ENCODE data around the gene SEMA3B.
"Not testable (repeated sequence)": the region's sequence is repeated elsewhere in the genome, so short reads cannot be mapped to it uniquely, and the experiment has no call there.

The SEMA3B gene

DNA sequence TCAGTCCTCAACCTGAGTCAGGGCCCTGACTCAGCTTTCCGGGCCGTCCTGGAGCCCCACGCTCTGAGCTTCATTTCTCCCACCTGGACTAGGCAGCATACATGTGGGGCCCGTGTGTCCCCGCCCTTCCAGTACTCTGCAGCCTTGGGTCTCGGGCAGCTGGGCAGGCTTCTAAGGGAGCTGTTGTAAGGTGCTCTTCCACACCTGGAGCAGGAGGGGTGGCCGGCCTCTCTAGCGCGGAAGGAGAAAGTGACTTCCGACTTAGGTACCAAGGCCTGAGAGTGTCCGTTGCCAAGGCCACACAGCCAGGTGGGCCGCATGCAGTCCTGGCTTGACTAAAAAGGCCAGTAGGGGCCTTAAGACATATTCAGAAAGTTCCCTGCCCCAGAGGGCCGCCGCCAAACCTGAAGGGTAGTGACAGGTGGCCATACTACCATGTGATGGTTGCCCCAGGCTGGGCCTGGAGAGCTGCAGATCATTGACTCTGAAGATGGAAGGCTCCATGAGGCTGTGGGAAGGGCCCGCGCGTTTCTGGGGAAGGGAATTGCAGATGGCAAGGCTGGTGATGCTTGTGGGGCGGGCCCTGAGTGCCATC, 9.4 kb upstream of the SEMA3B start:
- Histone ChIP-seq H3K27ac (ENCODE audit: low read depth, low read length) (peak overlapping the region; percentile 40; the same call in 1 of the 2 replicates), H3K27me3 (ENCODE audit: insufficient read depth, low read length) (no peaks in the 10 kb centered on the region), H3K79me2 (ENCODE audit: control insufficient read depth, insufficient read depth, low read length, unreplicated experiment) (peaks cover 13% of the 10 kb centered on the region), H3K4me3 (ENCODE audit: low read depth, low read length) (no peak overlapping the region), H3K4me1 (ENCODE audit: control insufficient read depth, insufficient read depth, low read length, unreplicated experiment) (peaks cover 36% of the 10 kb centered on the region), H2AFZ (ENCODE audit: low read length, unreplicated experiment) (no peak overlapping the region), H3K36me3 (ENCODE audit: insufficient read depth, low read length) (peaks cover 10% of the 10 kb centered on the region)

DNA sequence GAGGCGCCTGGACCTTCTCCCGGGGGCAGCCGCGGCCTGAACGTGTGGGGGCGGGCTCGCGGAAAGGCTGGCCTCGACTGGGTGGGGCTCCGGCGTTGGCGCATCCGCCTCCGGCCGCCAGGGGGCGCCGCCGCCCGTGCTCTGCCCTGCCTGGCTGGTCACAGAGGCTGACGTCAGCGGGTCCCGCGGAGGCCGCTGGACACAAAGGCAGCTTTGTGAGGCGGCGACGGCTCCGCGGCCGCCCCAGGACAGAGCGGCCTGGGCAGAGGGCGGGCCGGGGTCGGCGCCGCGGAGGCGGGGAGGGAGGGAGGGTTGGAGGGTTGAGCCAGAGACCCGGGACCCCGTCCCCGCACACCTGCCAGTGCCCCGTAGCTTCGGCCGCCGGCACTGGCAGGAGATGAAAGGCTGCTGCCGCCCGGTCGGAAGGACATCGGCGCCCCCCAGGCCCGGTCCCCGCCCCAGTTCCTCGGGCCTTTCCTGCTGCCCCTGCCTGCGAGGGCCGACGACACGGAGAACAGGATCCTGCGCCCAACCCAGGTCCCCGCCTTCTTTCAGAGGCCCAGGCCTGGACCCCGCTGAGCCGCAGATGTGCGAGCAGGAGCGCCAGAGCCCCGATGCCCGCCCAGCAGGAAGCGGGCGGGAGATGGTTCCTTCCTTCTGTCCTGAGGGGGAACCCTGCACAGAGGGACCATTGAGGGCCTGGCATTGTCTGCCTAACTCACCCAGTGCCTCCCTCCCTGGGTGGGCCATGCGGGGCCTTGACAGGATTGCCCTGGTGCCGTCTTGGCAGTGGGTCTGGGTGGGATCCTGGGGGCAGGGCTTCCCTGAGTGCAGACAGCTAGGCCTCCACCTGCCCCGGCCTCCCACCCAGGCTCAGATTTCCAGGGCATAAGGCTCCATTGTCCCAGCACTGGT, 8.7 kb upstream of the SEMA3B start:
- H2AFZ ChIP-seq (ENCODE audit: low read length, unreplicated experiment) = peak overlapping the region; percentile 17
- no peaks in the 10 kb centered on the region for H3K27me3 ChIP-seq (ENCODE audit: insufficient read depth, low read length)
- peaks cover 36% of the 10 kb centered on the region for H3K4me1 ChIP-seq (ENCODE audit: control insufficient read depth, insufficient read depth, low read length, unreplicated experiment)
- peak overlapping the region; percentile 61 for H3K27ac ChIP-seq (ENCODE audit: low read depth, low read length)
- H3K36me3 ChIP-seq (ENCODE audit: insufficient read depth, low read length) = peaks cover 10% of the 10 kb centered on the region
- H3K4me3 ChIP-seq (ENCODE audit: low read depth, low read length) = peak overlapping the region; percentile 74
- peaks cover 7% of the 10 kb centered on the region for H3K79me2 ChIP-seq (ENCODE audit: control insufficient read depth, insufficient read depth, low read length, unreplicated experiment)

DNA sequence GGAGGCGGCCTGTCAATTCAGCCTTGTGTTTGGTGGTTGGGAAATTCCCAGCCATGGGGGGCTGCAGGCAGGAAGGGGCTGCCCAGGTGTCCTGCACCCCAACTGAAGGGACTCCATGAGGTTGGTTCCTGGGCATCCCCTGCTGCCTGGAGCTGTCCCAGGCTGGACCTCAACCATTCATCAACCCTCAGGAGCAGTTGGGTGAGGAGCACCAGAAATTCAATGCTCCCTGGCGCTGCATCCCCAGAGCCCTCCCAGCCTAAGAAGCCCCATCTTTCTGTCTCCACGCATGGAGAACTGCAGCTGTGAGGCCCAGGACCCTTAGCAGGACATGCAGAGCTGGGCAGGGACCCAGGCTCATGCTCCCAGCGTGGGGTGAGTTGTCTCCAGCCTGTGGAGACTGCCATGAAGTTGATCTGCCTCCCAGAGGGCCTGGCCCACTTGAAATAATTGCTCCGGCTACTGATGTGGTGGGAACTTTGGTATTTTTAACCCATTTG, 8.0 kb upstream of the SEMA3B start:
- Histone ChIP-seq H3K79me2 (ENCODE audit: control insufficient read depth, insufficient read depth, low read length, unreplicated experiment) (peaks cover 4% of the 10 kb centered on the region), H3K36me3 (ENCODE audit: insufficient read depth, low read length) (peaks cover 10% of the 10 kb centered on the region), H3K27me3 (ENCODE audit: insufficient read depth, low read length) (no peaks in the 10 kb centered on the region), H3K4me1 (ENCODE audit: control insufficient read depth, insufficient read depth, low read length, unreplicated experiment) (peaks cover 35% of the 10 kb centered on the region), H2AFZ (ENCODE audit: low read length, unreplicated experiment) (no peak overlapping the region), H3K4me3 (ENCODE audit: low read depth, low read length) (peak overlapping the region; percentile 74), H3K27ac (ENCODE audit: low read depth, low read length) (no peak overlapping the region)

DNA sequence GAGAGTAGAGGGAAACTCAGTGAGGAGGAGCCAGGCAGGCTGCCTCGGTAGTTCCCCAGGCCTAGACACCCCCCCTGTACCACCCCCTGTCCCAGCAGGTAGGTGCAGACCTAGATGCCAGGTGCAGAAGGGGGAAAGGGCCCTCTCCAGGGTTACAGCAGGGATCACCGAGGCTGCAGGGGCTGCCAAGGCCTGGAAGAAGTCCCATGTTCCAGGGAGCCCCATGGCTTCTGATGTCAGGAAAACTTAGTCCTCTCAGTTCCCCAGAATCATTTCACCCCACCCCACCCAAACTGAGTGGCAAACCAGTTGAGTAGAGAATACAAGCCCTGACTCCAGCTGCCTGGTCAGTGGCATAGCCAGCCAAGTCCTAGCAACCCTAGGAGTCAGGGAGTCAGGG, 7.4 kb upstream of the SEMA3B start:
- no peak overlapping the region for H3K4me3 ChIP-seq (ENCODE audit: low read depth, low read length)

DNA sequence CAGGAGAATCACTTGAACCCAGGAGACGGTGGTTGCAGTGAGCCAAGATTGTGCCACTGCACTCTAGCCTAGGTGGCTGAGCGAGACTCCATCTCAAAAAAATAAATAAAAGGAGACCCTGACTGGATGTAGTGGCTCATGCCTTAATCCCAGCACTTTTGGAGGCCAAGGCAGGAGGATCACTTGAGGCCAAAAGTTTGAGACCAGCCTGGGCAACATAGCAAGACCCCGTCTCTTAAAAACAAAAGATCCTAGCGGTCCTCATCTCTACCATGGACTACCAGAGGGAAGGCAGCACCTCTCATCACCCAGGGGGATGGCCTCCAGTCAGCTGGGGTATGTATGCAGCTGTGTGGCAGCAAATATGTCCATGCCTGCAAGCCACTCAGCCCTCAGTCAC, 6.7 kb upstream of the SEMA3B start:
- not testable (repeated sequence) for H3K36me3 ChIP-seq (ENCODE audit: insufficient read depth, low read length); H2AFZ ChIP-seq (ENCODE audit: low read length, unreplicated experiment); H3K4me3 ChIP-seq (ENCODE audit: low read depth, low read length); H3K27ac ChIP-seq (ENCODE audit: low read depth, low read length); H3K27me3 ChIP-seq (ENCODE audit: insufficient read depth, low read length); H3K79me2 ChIP-seq (ENCODE audit: control insufficient read depth, insufficient read depth, low read length, unreplicated experiment)
- H3K4me1 ChIP-seq (ENCODE audit: control insufficient read depth, insufficient read depth, low read length, unreplicated experiment) = peaks cover 35% of the 10 kb centered on the region

More for the DNA sequence above, 7.4 kb upstream of the SEMA3B start:
- Histone ChIP-seq H3K36me3 (ENCODE audit: insufficient read depth, low read length) (peaks cover 9% of the 10 kb centered on the region), H3K27me3 (ENCODE audit: insufficient read depth, low read length) (no peaks in the 10 kb centered on the region), H3K79me2 (ENCODE audit: control insufficient read depth, insufficient read depth, low read length, unreplicated experiment) (peaks cover 4% of the 10 kb centered on the region), H3K27ac (ENCODE audit: low read depth, low read length) (no peak overlapping the region), H2AFZ (ENCODE audit: low read length, unreplicated experiment) (no peak overlapping the region), H3K4me1 (ENCODE audit: control insufficient read depth, insufficient read depth, low read length, unreplicated experiment) (peaks cover 35% of the 10 kb centered on the region)

DNA sequence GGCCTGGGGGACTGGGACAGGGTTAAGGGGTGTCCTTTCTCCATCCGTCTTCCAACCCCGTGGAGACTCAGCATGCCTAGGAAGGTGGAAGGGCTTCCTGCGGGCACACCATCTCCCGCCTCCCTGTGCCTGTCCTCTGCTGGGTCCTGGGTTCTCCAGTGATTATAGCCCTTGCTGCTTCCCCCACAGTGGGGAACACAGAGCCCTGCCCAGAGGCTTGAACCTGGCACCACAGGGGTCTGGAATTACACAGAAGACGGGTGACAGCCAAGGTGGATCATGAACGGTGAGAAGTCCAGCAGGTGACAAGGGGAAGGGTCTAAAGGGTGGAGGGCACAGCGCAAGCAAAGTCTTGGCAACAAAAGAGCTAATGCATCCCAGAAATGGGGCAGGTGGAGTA, 6.2 kb upstream of the SEMA3B start:
- H2AFZ ChIP-seq (ENCODE audit: low read length, unreplicated experiment) = no peak overlapping the region
- no peaks in the 10 kb centered on the region for H3K79me2 ChIP-seq (ENCODE audit: control insufficient read depth, insufficient read depth, low read length, unreplicated experiment)
- H3K4me1 ChIP-seq (ENCODE audit: control insufficient read depth, insufficient read depth, low read length, unreplicated experiment) = peaks cover 35% of the 10 kb centered on the region
- no peaks in the 10 kb centered on the region for H3K36me3 ChIP-seq (ENCODE audit: insufficient read depth, low read length)
- no peaks in the 10 kb centered on the region for H3K27me3 ChIP-seq (ENCODE audit: insufficient read depth, low read length)
- H3K27ac ChIP-seq (ENCODE audit: low read depth, low read length) = no peak overlapping the region
- no peak overlapping the region for H3K4me3 ChIP-seq (ENCODE audit: low read depth, low read length)

DNA sequence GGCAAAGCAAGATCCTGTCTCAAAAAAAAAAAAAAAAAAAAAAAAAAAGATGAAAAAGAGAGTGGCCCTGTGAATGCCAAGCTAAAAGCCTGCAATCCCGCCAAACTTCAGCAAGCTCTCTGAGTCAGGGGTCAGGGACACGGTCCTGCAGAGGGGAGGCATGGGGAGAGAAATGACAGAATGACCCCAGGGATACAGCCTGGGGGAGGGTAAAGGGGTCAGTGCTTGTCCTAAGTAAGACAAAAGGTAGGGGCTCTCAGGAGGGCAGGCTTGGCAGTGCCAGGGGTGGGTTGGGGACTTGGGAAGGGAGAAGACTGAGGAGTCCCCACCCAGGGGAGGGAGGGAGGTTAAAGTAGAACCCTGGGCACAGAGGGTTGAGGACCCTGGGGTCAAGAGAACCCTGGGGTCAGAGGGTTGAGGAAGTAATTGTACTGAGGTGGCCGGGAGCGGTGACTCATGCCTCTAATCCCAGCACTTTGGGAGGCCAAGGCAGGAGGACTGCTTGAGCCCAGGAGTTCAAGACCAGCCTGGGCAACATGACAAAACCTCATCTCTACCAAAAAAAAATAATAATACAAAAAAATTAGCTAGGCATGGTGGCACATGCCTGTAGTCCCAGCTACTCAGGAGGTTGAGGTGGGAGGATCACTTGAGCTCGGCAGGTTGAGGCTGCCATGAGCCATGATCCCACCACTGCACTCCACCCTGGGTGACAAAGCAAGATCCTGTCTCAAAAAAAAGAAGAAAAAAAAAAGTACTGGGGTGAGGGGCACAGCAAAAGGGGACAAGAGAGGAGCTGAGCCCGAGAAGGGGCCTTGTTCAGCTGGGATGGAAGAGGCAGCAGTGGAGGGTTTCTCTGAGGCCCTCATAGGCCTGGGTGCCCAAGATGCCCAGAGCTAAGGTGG, 5.2 kb upstream of the SEMA3B start:
- H3K27ac ChIP-seq (ENCODE audit: low read depth, low read length) = peak overlapping the region; percentile 36; the same call in 1 of the 2 replicates
- no peak overlapping the region for H3K4me3 ChIP-seq (ENCODE audit: low read depth, low read length)
- H3K36me3 ChIP-seq (ENCODE audit: insufficient read depth, low read length) = no peaks in the 10 kb centered on the region
- peaks cover 39% of the 10 kb centered on the region for H3K4me1 ChIP-seq (ENCODE audit: control insufficient read depth, insufficient read depth, low read length, unreplicated experiment)
- H2AFZ ChIP-seq (ENCODE audit: low read length, unreplicated experiment) = no peak overlapping the region
- H3K27me3 ChIP-seq (ENCODE audit: insufficient read depth, low read length) = no peaks in the 10 kb centered on the region
- no peaks in the 10 kb centered on the region for H3K79me2 ChIP-seq (ENCODE audit: control insufficient read depth, insufficient read depth, low read length, unreplicated experiment)

DNA sequence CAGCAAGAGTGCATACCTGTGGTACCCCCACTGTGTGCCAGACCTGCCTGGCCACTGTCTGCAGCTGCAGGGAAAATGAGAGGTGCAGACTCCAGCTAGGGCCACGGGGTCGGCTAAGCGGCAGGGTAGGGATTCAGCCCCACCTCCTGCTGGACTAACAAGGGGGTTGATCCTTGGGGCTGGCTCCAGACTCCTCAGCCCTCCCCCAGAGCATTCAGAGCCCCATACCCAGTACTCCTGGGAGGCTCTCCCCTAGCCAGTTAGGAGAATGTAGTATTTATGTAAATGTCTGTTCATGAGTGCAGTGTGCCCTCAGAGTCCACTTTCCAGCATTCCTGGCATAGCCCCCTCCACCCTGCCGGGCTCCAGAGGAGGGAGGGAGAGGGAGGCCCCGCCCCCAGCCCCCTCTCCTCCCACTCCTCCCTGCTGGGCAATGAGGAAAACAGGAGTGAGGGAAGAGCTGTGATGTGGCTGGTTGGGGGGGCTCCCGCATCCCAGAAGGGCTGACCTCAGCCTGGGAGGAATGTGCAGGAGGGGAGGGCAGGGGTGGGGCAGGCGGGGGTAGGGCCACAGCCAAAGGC, 4.5 kb upstream of the SEMA3B start:
- Histone ChIP-seq H3K4me3 (ENCODE audit: low read depth, low read length) (no peak overlapping the region), H3K79me2 (ENCODE audit: control insufficient read depth, insufficient read depth, low read length, unreplicated experiment) (no peaks in the 10 kb centered on the region), H3K4me1 (ENCODE audit: control insufficient read depth, insufficient read depth, low read length, unreplicated experiment) (peaks cover 45% of the 10 kb centered on the region), H2AFZ (ENCODE audit: low read length, unreplicated experiment) (no peak overlapping the region), H3K36me3 (ENCODE audit: insufficient read depth, low read length) (no peaks in the 10 kb centered on the region), H3K27me3 (ENCODE audit: insufficient read depth, low read length) (no peaks in the 10 kb centered on the region), H3K27ac (ENCODE audit: low read depth, low read length) (no peak overlapping the region)

DNA sequence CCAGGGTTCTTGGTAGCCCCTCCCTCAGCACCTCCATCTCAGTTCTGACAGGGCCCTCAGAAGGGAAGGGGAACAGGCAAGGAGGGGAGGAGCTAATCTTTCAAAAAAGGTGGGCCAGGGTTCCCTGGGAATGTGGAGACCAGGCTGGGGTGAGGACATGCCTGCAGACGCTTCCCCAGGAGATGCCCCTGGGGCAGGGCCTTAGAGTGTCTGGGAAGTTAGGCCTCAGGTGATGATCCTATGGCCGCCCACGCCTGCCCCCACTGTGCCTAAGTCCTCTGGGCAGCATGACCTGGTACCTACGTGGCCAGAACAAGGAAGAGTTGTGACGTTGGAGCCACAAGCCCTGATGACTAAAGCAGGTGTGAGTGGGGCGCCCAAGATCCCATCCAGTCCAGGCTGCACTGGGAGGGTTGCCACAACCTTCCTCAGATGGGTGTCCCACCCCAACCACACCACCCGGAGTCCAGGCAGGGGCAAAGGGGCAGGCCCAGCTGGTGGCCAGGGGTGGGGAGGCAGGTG, 3.9 kb upstream of the SEMA3B start:
- H3K4me1 ChIP-seq (ENCODE audit: control insufficient read depth, insufficient read depth, low read length, unreplicated experiment) = peaks cover 46% of the 10 kb centered on the region
- H3K27ac ChIP-seq (ENCODE audit: low read depth, low read length) = no peak overlapping the region
- no peaks in the 10 kb centered on the region for H3K79me2 ChIP-seq (ENCODE audit: control insufficient read depth, insufficient read depth, low read length, unreplicated experiment)
- H2AFZ ChIP-seq (ENCODE audit: low read length, unreplicated experiment) = no peak overlapping the region
- no peaks in the 10 kb centered on the region for H3K36me3 ChIP-seq (ENCODE audit: insufficient read depth, low read length)
- no peaks in the 10 kb centered on the region for H3K27me3 ChIP-seq (ENCODE audit: insufficient read depth, low read length)
- no peak overlapping the region for H3K4me3 ChIP-seq (ENCODE audit: low read depth, low read length)

DNA sequence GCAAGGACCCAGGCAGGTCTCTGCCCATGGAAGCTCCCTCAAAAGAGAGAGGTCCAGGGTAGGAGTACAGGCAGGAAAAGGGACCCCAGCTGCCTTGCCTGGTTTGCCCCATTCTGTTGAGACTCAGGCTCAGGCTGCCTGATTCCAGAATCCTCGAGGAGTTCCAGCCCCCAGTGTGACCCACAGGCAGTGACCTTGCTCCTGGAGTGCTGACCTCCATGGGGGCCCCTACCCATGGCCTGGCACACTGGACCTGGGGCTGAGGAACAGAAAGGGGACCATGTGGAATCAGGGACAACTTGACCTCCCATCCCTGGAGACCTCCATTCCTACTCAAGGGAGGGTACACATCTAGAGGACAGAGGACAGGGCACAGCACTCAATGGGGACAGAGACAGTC, 3.4 kb upstream of the SEMA3B start:
- Histone ChIP-seq H3K4me3 (ENCODE audit: low read depth, low read length) (no peak overlapping the region), H3K27ac (ENCODE audit: low read depth, low read length) (no peak overlapping the region), H3K36me3 (ENCODE audit: insufficient read depth, low read length) (no peaks in the 10 kb centered on the region), H2AFZ (ENCODE audit: low read length, unreplicated experiment) (no peak overlapping the region), H3K27me3 (ENCODE audit: insufficient read depth, low read length) (no peaks in the 10 kb centered on the region), H3K4me1 (ENCODE audit: control insufficient read depth, insufficient read depth, low read length, unreplicated experiment) (peaks cover 47% of the 10 kb centered on the region), H3K79me2 (ENCODE audit: control insufficient read depth, insufficient read depth, low read length, unreplicated experiment) (no peaks in the 10 kb centered on the region)
